T-cell (primary cell): ENCODE measurements around the gene ARMS2. TPM values are rescaled to one million over a fixed set of nuclear protein-coding genes. Genes with fewer than 3 reads are reported as not detected.

Experiments
- ATAC-seq, 4 experiments: fragments of 200-7000 bp in 3 of 4; fragments of 150-1000 bp in 1 of 4; cut with Tn5 transposase; replicated peaks in 1 of 4; 1 replicate in 3 of 4; 2 replicates in 1 of 4; pipeline ENCODE4 v1.10.0; 2021; ENCODE audit warnings: moderate library complexity in 3 of 4, mild to moderate bottlenecking in 2 of 4, moderate number of reproducible peaks in 1 of 4
- CTCF ChIA-PET, 2 donors: fragments of 300-600 bp; sonication (Branson Sonifier 250); formaldehyde crosslinking; loops; one replicate each; lab custom pipeline; 2022; ENCODE audit warnings: antibody characterized with exemption in 2 of 2; lab: Charles Lee
- POLR2A ChIA-PET, 2 donors: fragments of 300-600 bp; sonication (Branson Sonifier 250); formaldehyde crosslinking; loops; one replicate each; lab custom pipeline; 2022; ENCODE audit warnings: antibody characterized with exemption in 2 of 2; lab: Charles Lee
- DNase-seq, 35 experiments: peaks; one replicate each; pipeline versions ENCODE4 v3.0.0 to v3.0.0-alpha.2; 2013 to 2023
- H3K27ac ChIP-seq: one replicate; pipeline ENCODE4 v1.5.1; 2013; ENCODE audit warnings: low read length
- H3K27me3 ChIP-seq, 2 experiments: replicated peaks in 1 of 2; 1 replicate in 1 of 2; 2 replicates in 1 of 2; pipeline versions ENCODE4 v1.6.1 to v1.7.0; 2013; ENCODE audit warnings: low read length in 1 of 2, mixed read lengths in 1 of 2; ENCODE audit not compliant: control insufficient read depth in 2 of 2, insufficient read depth in 2 of 2; ENCODE audit errors: extremely low read depth in 1 of 2
- H3K36me3 ChIP-seq, 2 donors: 1 replicate in 1 of 2; 2 replicates in 1 of 2; pipeline versions ENCODE4 v1.6.1 to v1.7.0; 2013; ENCODE audit warnings: low read length in 1 of 2; ENCODE audit not compliant: control insufficient read depth in 2 of 2, insufficient read depth in 1 of 2; ENCODE audit errors: extremely low read depth in 1 of 2
- H3K4me1 ChIP-seq, 2 experiments: 1 replicate in 1 of 2; 2 replicates in 1 of 2; pipeline versions ENCODE4 v1.6.1 to v1.7.0; 2013; ENCODE audit warnings: low read length in 2 of 2, mixed read lengths in 1 of 2; ENCODE audit not compliant: insufficient read depth in 2 of 2, control insufficient read depth in 1 of 2; ENCODE audit errors: extremely low read depth in 1 of 2
- H3K4me3 ChIP-seq, 2 donors: 1 replicate in 1 of 2; 2 replicates in 1 of 2; pipeline versions ENCODE4 v1.5.1 to v1.7.0; 2013; ENCODE audit warnings: mild to moderate bottlenecking in 2 of 2, low read length in 1 of 2, moderate library complexity in 1 of 2; ENCODE audit not compliant: control insufficient read depth in 1 of 2; ENCODE audit errors: extremely low read depth in 1 of 2
- H3K9me3 ChIP-seq: 2 replicates; pipeline ENCODE4 v1.7.0; 2013
- H3K27ac Mint-ChIP-seq, 2 donors: one replicate each; pipeline ENCODE4 v1.8.0; 2020 to 2021; ENCODE audit warnings: mild to moderate bottlenecking in 2 of 2, mixed read lengths in 2 of 2
- H3K27me3 Mint-ChIP-seq, 2 donors: one replicate each; pipeline ENCODE4 v1.8.0; 2021 to 2022; ENCODE audit warnings: mixed read lengths in 2 of 2
- H3K36me3 Mint-ChIP-seq: one replicate; pipeline ENCODE4 v1.8.0; 2021; ENCODE audit warnings: mixed read lengths
- H3K4me1 Mint-ChIP-seq, 3 donors: one replicate each; pipeline ENCODE4 v1.8.0; 2020 to 2022; ENCODE audit warnings: mixed read lengths in 3 of 3, mild to moderate bottlenecking in 1 of 3
- H3K4me3 Mint-ChIP-seq, 3 donors: one replicate each; pipeline ENCODE4 v1.8.0; 2020 to 2022; ENCODE audit warnings: mild to moderate bottlenecking in 3 of 3, mixed read lengths in 3 of 3, moderate library complexity in 3 of 3
- H3K9me3 Mint-ChIP-seq, 3 donors: one replicate each; pipeline ENCODE4 v1.8.0; 2020 to 2022; ENCODE audit warnings: mixed read lengths in 3 of 3
- WGBS: methylation state at CpG from one replicate; pipeline ENCODE4 v1.1.5; 2013; ENCODE audit warnings: missing lambda C conversion rate; ENCODE audit not compliant: insufficient coverage; 5-methylcytosine and 5-hydroxymethylcytosine counted together
- total RNA-seq, 35 experiments: library from RNA in 6 of 35; stranded (reverse) in 6 of 35; fragments of 120-200 nt in 1 of 35; gene quantifications; one replicate each; pipeline versions ENCODE4 v1.2.1 to v1.2.4 and lab custom pipeline; 2013 to 2026

ARMS2 gene
- total RNA-seq, 5 donors from 2014 or later (not counting 1 experiment from before 2014, with no cell fraction given), result not detected

- Mint-ChIP-seq H3K4me3 (no peak overlapping the region), H3K27me3 (peaks cover 42 to 51% of the 10 kb centered on the region in 2 donors), H3K4me1 (peaks cover 11 to 16% (median 15%) of the 10 kb centered on the region in 3 donors), H3K9me3 (no peaks in the 10 kb centered on the region), H3K36me3 (no peaks in the 10 kb centered on the region), H3K27ac (no peak overlapping the region)
- DNase-seq (no peak), ATAC-seq (no peak)
- Histone ChIP-seq H3K4me3 (no peak overlapping the region), H3K27me3 (peaks cover 8 to 41% of the 10 kb centered on the region in 2 experiments), H3K36me3 (no peaks in the 10 kb centered on the region), H3K9me3 (no peaks in the 10 kb centered on the region), H3K4me1 (peaks cover 0 to 19% of the 10 kb centered on the region in 2 experiments), H3K27ac (no peak overlapping the region)
- POLR2A ChIA-PET, result no interaction called here
- 60% methylated on average over 1 of the region's 6 CpGs for WGBS
- CTCF ChIA-PET, result no interaction called here
Observed at GRCh38 chr10:122465401-122466040, 11.1 kb downstream of the ARMS2 start.

- Mint-ChIP-seq H3K4me3 (no peak overlapping the region), H3K9me3 (no peaks in the 10 kb centered on the region), H3K27me3 (peaks cover 46 to 58% of the 10 kb centered on the region in 2 donors), H3K4me1 (peaks cover 9 to 13% (median 13%) of the 10 kb centered on the region in 3 donors), H3K27ac (no peak overlapping the region), H3K36me3 (no peaks in the 10 kb centered on the region)
- no peak for ATAC-seq
- POLR2A ChIA-PET, result interaction anchor here in 1 of 2 donors (0.7 kb wide), 1 partner anchor 21 kb away, joined by 3 read pairs; no protein-coding TSS in a partner anchor
- no peaks in the 10 kb centered on the region for H3K9me3 ChIP-seq
- WGBS, result 88% methylated on average over 3 of the region's 8 CpGs
- H3K27me3 ChIP-seq, result peaks cover 6 to 37% of the 10 kb centered on the region in 2 experiments
- H3K4me1 ChIP-seq, result peaks cover 0 to 11% of the 10 kb centered on the region in 2 experiments
- H3K4me3 ChIP-seq, result no peak overlapping the region
- H3K36me3 ChIP-seq, result no peaks in the 10 kb centered on the region
- no peak for DNase-seq
- H3K27ac ChIP-seq, result no peak overlapping the region
- CTCF ChIA-PET, result interaction anchor here (0.6 kb wide), 2 partner anchors 56 to 482 kb away, joined by 3 to 6 read pairs; no protein-coding TSS in a partner anchor
Observed at GRCh38 chr10:122466951-122467381, 12.5 kb downstream of the ARMS2 start.

- no peak overlapping the region for H3K27ac Mint-ChIP-seq
- no peak overlapping the region for H3K4me3 ChIP-seq
- POLR2A ChIA-PET, result no interaction called here
- peaks cover 6 to 30% of the 10 kb centered on the region in 2 experiments for H3K27me3 ChIP-seq
- no peaks in the 10 kb centered on the region for H3K36me3 Mint-ChIP-seq
- peaks cover 41 to 54% of the 10 kb centered on the region in 2 donors for H3K27me3 Mint-ChIP-seq
- H3K9me3 Mint-ChIP-seq, result no peaks in the 10 kb centered on the region
- CTCF ChIA-PET, result no interaction called here
- ATAC-seq, result no peak
- H3K27ac ChIP-seq, result no peak overlapping the region
- peaks cover 4 to 10% (median 7%) of the 10 kb centered on the region in 3 donors for H3K4me1 Mint-ChIP-seq
- DNase-seq, result no peak
- H3K4me3 Mint-ChIP-seq, result no peak overlapping the region
- no peaks in the 10 kb centered on the region for H3K9me3 ChIP-seq
- H3K4me1 ChIP-seq, result peaks cover 0 to 4% of the 10 kb centered on the region in 2 experiments
- no peaks in the 10 kb centered on the region for H3K36me3 ChIP-seq
- 58% methylated on average over 2 of the region's 6 CpGs for WGBS
Observed at GRCh38 chr10:122467701-122468100, 13.2 kb downstream of the ARMS2 start.

GRCh38 chr10:122468307-122468925 lies 14.0 kb downstream of the ARMS2 start:
- 95% methylated on average over 3 of the region's 5 CpGs for WGBS
- Mint-ChIP-seq H3K36me3 (no peaks in the 10 kb centered on the region), H3K27ac (no peak overlapping the region), H3K9me3 (no peaks in the 10 kb centered on the region), H3K27me3 (peaks cover 33 to 48% of the 10 kb centered on the region in 2 donors), H3K4me1 (peaks cover 0 to 4% (median 2%) of the 10 kb centered on the region in 3 donors), H3K4me3 (no peak overlapping the region)
- Histone ChIP-seq H3K4me1 (no peaks in the 10 kb centered on the region), H3K27ac (no peak overlapping the region), H3K36me3 (no peaks in the 10 kb centered on the region), H3K4me3 (no peak overlapping the region), H3K9me3 (no peaks in the 10 kb centered on the region), H3K27me3 (peaks cover 6 to 23% of the 10 kb centered on the region in 2 experiments)
- POLR2A ChIA-PET, result no interaction called here
- DNase-seq (no peak), ATAC-seq (no peak)
- CTCF ChIA-PET, result no interaction called here

GRCh38 chr10:122468926-122469781 lies 14.7 kb downstream of the ARMS2 start:
- WGBS, result 82% methylated on average over 3 of the region's 11 CpGs
- no peaks in the 10 kb centered on the region for H3K36me3 ChIP-seq
- Mint-ChIP-seq H3K27ac (no peak overlapping the region), H3K4me3 (no peak overlapping the region), H3K9me3 (no peaks in the 10 kb centered on the region), H3K4me1 (peaks cover 0 to 2% (median under 1%) of the 10 kb centered on the region in 3 donors), H3K27me3 (peaks cover 27 to 46% of the 10 kb centered on the region in 2 donors), H3K36me3 (no peaks in the 10 kb centered on the region)
- CTCF ChIA-PET, result no interaction called here
- POLR2A ChIA-PET, result no interaction called here
- no peak overlapping the region for H3K4me3 ChIP-seq
- no peak overlapping the region for H3K27ac ChIP-seq
- no peaks in the 10 kb centered on the region for H3K9me3 ChIP-seq
- ATAC-seq (no peak), DNase-seq (no peak)
- H3K27me3 ChIP-seq, result peaks cover 7 to 16% of the 10 kb centered on the region in 2 experiments
- H3K4me1 ChIP-seq, result peaks cover 0 to 2% of the 10 kb centered on the region in 2 experiments

- CTCF ChIA-PET, result no interaction called here
- no peaks in the 10 kb centered on the region for H3K36me3 Mint-ChIP-seq
- WGBS, result 79% methylated on average over 2 of the region's 4 CpGs
Observed at GRCh38 chr10:122469848-122470247, 15.4 kb downstream of the ARMS2 start.

More at GRCh38 chr10:122469848-122470247, 15.4 kb downstream of the ARMS2 start:
- no peaks in the 10 kb centered on the region for H3K9me3 ChIP-seq
- no peak overlapping the region for H3K4me3 ChIP-seq
- H3K4me1 ChIP-seq, result peaks cover 0 to 5% of the 10 kb centered on the region in 2 experiments
- Mint-ChIP-seq H3K27ac (no peak overlapping the region), H3K4me1 (peaks cover 6 to 9% (median 6%) of the 10 kb centered on the region in 3 donors), H3K4me3 (no peak overlapping the region), H3K9me3 (no peaks in the 10 kb centered on the region), H3K27me3 (peaks cover 26 to 46% of the 10 kb centered on the region in 2 donors)
- H3K27me3 ChIP-seq, result peaks cover 10 to 14% of the 10 kb centered on the region in 2 experiments
- ATAC-seq (no peak), DNase-seq (no peak)
- H3K27ac ChIP-seq, result no peak overlapping the region
- no peaks in the 10 kb centered on the region for H3K36me3 ChIP-seq
- POLR2A ChIA-PET, result no interaction called here
